IMR-90 (cell line): ENCODE measurements around the gene CNTLN. TPM values are rescaled to one million over a fixed set of nuclear protein-coding genes. Genes with fewer than 3 reads are reported as not detected.

Source experiments
- ATAC-seq: fragments of 200-7000 bp; cut with Tn5 transposase; 2 replicates; pipeline ENCODE4 v1.9.1; 2020; ENCODE audit warnings: low read depth, mild to moderate bottlenecking, moderate library complexity
- BruUV-seq: library from RNA; stranded (reverse); fragments of 400-500 nt; replicated peaks from 2 replicates; lab custom pipeline; 2021; lab: Mats Ljungman, UMichigan
- CTCF ChIA-PET: fragments of 300-600 bp; formaldehyde crosslinking; extraction: SDS; loops from one replicate; lab custom pipeline; 2021; ENCODE audit warnings: antibody characterized with exemption; lab: Yijun Ruan, JAX
- POLR2A ChIA-PET: fragments of 300-600 bp; sonication (Branson Sonifier 250); formaldehyde crosslinking; loops from one replicate; lab custom pipeline; 2022; ENCODE audit warnings: antibody characterized with exemption; ENCODE audit not compliant: unreplicated experiment; lab: Charles Lee
- DNase-seq: peaks from one replicate; pipeline ENCODE4 v3.0.0; 2013
- H2AFZ ChIP-seq: replicated peaks from 2 replicates; pipeline ENCODE3; 2013; ENCODE audit warnings: low read length, mild to moderate bottlenecking; ENCODE audit not compliant: poor library complexity
- H2AK5ac ChIP-seq: 2 replicates; pipeline ENCODE4 v1.6.1; 2013; ENCODE audit warnings: low read depth, low read length, inconsistent platforms
- H2AK9ac ChIP-seq: replicated peaks from 2 replicates; pipeline ENCODE3; 2013; ENCODE audit warnings: mild to moderate bottlenecking, low read depth, low read length, moderate library complexity; ENCODE audit not compliant: poor library complexity
- H2BK120ac ChIP-seq: 2 replicates; pipeline ENCODE4 v1.6.1; 2013; ENCODE audit warnings: low read depth, low read length, inconsistent platforms
- H2BK15ac ChIP-seq: 3 replicates; pipeline ENCODE4 v1.6.1; 2013; ENCODE audit warnings: low read depth, low read length, inconsistent platforms
- H2BK20ac ChIP-seq: 2 replicates; pipeline ENCODE4 v1.6.1; 2013; ENCODE audit warnings: low read depth, mild to moderate bottlenecking, inconsistent platforms, low read length, moderate library complexity
- H2BK5ac ChIP-seq: 2 replicates; pipeline ENCODE4 v1.6.1; 2013; ENCODE audit warnings: mild to moderate bottlenecking, low read depth, low read length, inconsistent platforms; ENCODE audit not compliant: poor library complexity, severe bottlenecking
- H3K14ac ChIP-seq: replicated peaks from 2 replicates; pipeline ENCODE4 v1.6.1; 2013; ENCODE audit warnings: low read depth, low read length, inconsistent platforms
- H3K18ac ChIP-seq: 2 replicates; pipeline ENCODE4 v1.6.1; 2013; ENCODE audit warnings: low read depth, low read length, control low read depth
- H3K23ac ChIP-seq: 2 replicates; pipeline ENCODE4 v1.6.1; 2013; ENCODE audit warnings: low read depth, low read length, inconsistent platforms
- H3K27ac ChIP-seq: 2 replicates; pipeline ENCODE4 v1.5.1; 2013; ENCODE audit warnings: mild to moderate bottlenecking, control low read depth, low read length; ENCODE audit not compliant: insufficient read depth
- H3K27me3 ChIP-seq: 2 replicates; pipeline ENCODE4 v1.6.1; 2013; ENCODE audit warnings: low read length; ENCODE audit not compliant: control insufficient read depth, insufficient read depth
- H3K36me3 ChIP-seq: 2 replicates; pipeline ENCODE4 v1.6.1; 2013; ENCODE audit warnings: low read length, mixed read lengths; ENCODE audit not compliant: control insufficient read depth, insufficient read depth
- H3K4ac ChIP-seq: 2 replicates; pipeline ENCODE4 v1.6.1; 2013; ENCODE audit warnings: low read depth, low read length, inconsistent platforms
- H3K4me1 ChIP-seq: 2 replicates; pipeline ENCODE4 v1.6.1; 2013; ENCODE audit warnings: low read length, mixed read lengths; ENCODE audit not compliant: control insufficient read depth, insufficient read depth
- H3K4me2 ChIP-seq: 2 replicates; pipeline ENCODE4 v1.6.1; 2013; ENCODE audit warnings: low read depth, mild to moderate bottlenecking, control low read depth, low read length, moderate library complexity
- H3K4me3 ChIP-seq: 2 replicates; pipeline ENCODE4 v1.5.1; 2013; ENCODE audit warnings: low read depth, mild to moderate bottlenecking, control low read depth, low read length, moderate library complexity; ENCODE audit not compliant: insufficient read depth
- H3K56ac ChIP-seq: 2 replicates; pipeline ENCODE4 v1.6.1; 2013; ENCODE audit warnings: low read length, inconsistent platforms; ENCODE audit not compliant: insufficient read depth; ENCODE audit errors: extremely low read depth
- H3K79me1 ChIP-seq, 2 experiments: 2 replicates each; pipeline ENCODE4 v1.6.1; 2013; ENCODE audit warnings: low read length in 2 of 2, inconsistent platforms in 1 of 2, low read depth in 1 of 2
- H3K9ac ChIP-seq: 2 replicates; pipeline ENCODE4 v1.6.1; 2013; ENCODE audit warnings: low read depth, low read length, control low read depth
- H3K9me1 ChIP-seq: 2 replicates; pipeline ENCODE4 v1.6.1; 2013; ENCODE audit warnings: low read length, inconsistent platforms; ENCODE audit not compliant: insufficient read depth
- H3K9me3 ChIP-seq: 2 replicates; pipeline ENCODE4 v1.6.1; 2013; ENCODE audit warnings: low read length; ENCODE audit not compliant: control insufficient read depth, insufficient read depth
- H4K20me1 ChIP-seq: 2 replicates; pipeline ENCODE4 v1.6.1; 2013; ENCODE audit warnings: low read length, inconsistent platforms; ENCODE audit not compliant: insufficient read depth
- H4K5ac ChIP-seq: 2 replicates; pipeline ENCODE4 v1.6.1; 2013; ENCODE audit warnings: mild to moderate bottlenecking, low read depth, low read length, control low read depth
- H4K8ac ChIP-seq, 2 experiments: 2 replicates each; pipeline ENCODE4 v1.6.1; 2013; ENCODE audit warnings: low read depth in 2 of 2, low read length in 2 of 2, control low read depth in 1 of 2, inconsistent platforms in 1 of 2
- H4K91ac ChIP-seq: 2 replicates; pipeline ENCODE4 v1.6.1; 2013; ENCODE audit warnings: low read depth, low read length, inconsistent platforms; ENCODE audit not compliant: insufficient read depth
- CEBPB ChIP-seq: IDR thresholded peaks from 2 replicates; pipeline ENCODE4 v1.6.1; 2012; ENCODE audit warnings: low read depth, low read length, improper control_type of control experiment
- MAFK ChIP-seq: IDR thresholded peaks from 2 replicates; pipeline ENCODE4 v1.6.1; 2012; ENCODE audit warnings: low read depth, low read length, improper control_type of control experiment
- WGBS, 2 experiments: methylation state at CpG; one replicate each; pipeline versions ENCODE4 v1.1.5 to v1.1.7; 2013; ENCODE audit warnings: missing lambda C conversion rate in 2 of 2; ENCODE audit not compliant: insufficient read length in 1 of 2; ENCODE audit errors: extremely low coverage in 2 of 2; 5-methylcytosine and 5-hydroxymethylcytosine counted together
- dilution Hi-C: fragments of 300-500 bp; cut with HindIII; formaldehyde crosslinking; loops from one replicate; pipeline ENCODE4 v1.14.3; 2018; ENCODE audit warnings: low sequenced_read_pairs; ENCODE audit not compliant: unreplicated experiment
- in situ Hi-C: fragments of 300-500 bp; cut with MboI; formaldehyde crosslinking; loops from 3 replicates; pipeline ENCODE4 v1.14.3; 2019; ENCODE audit warnings: low sequenced_read_pairs, inconsistent platforms, mixed read lengths
- intact Hi-C: fragments of 100-400 bp; cut with micrococcal nuclease; formaldehyde crosslinking; loops from 2 replicates; pipeline ENCODE4 v1.10.0; 2022
- polyA plus RNA-seq, 3 experiments: library from polyadenylated mRNA; depleted of rRNA; stranded (reverse); fragments of >200 nt; gene quantifications; 2 replicates each; pipeline ENCODE4 v1.2.3, GENCODE V29; 2012; ENCODE audit warnings: low replicate concordance in 1 of 3
- total RNA-seq: library from RNA; depleted of rRNA; stranded (reverse); fragments of >200 nt; gene quantifications from 2 replicates; pipeline ENCODE4 v1.2.3, GENCODE V29; 2012

The CNTLN gene
- total and polyA plus RNA-seq, 2 of the 4 experiments (the other 2 are of a cell fraction) = 3.8 to 5.9 TPM

DNA sequence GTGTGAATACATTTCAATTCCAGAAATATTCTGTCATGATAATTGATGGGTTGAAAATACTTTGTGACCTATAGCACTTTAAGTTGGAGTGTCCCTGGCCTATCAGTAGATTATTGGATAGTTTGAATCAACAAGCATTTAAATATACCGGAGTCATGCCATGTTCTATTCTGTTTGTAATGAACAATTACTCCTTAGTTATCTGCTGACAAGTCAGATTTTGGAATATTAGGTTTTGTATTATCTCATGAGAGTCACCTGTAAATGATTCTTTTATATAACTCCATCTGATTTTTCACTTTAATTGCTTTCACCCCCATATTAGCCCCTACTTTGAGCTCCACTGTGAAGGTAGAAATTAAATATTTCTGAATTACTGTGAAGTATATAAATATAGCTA is 351.6 kb downstream of the CNTLN start:
- Histone ChIP-seq H3K27me3 (no peaks in the 10 kb centered on the region), H3K36me3 (no peaks in the 10 kb centered on the region), H3K9ac (no peak overlapping the region), H2BK5ac (no peak overlapping the region), H4K5ac (no peak overlapping the region), H3K9me1 (peaks cover 4% of the 10 kb centered on the region; the same call in 1 of the 2 replicates), H3K9me3 (no peaks in the 10 kb centered on the region), H3K4me3 (no peak overlapping the region), H3K18ac (no peak overlapping the region), H3K14ac (no peak overlapping the region), H3K4me1 (no peaks in the 10 kb centered on the region), H4K20me1 (no peaks in the 10 kb centered on the region), H3K56ac (no peak overlapping the region), H3K4ac (no peak overlapping the region), H2BK15ac (no peak overlapping the region), H2AK9ac (no peak overlapping the region), H3K27ac (no peak overlapping the region), H3K23ac (no peak overlapping the region), H2BK20ac (no peak overlapping the region), H3K79me1 (no peaks in the 10 kb centered on the region), H4K8ac (no peak overlapping the region), H4K91ac (no peak overlapping the region), H3K4me2 (no peak overlapping the region), H2AK5ac (no peak overlapping the region), H2BK120ac (no peak overlapping the region), H2AFZ (no peak overlapping the region)
- no CpG with 5 or more reads among the region's 1 CpG for WGBS, 2 experiments
- no peak for ATAC-seq
- in situ Hi-C loops = no loop called here
- DNase-seq = no peak
- intact Hi-C loops = no loop called here
- CTCF ChIA-PET = no interaction called here
- POLR2A ChIA-PET = no interaction called here
- TF ChIP-seq CEBPB = no peak
- peak; percentile 79 for TF ChIP-seq MAFK
- BruUV-seq = no TSS peak
- dilution Hi-C loops = no loop called here
